Tibial nerve (tissue), 4 donors: ENCODE results near the gene MET. TPM values are rescaled to one million over a fixed set of nuclear protein-coding genes. Genes with fewer than 3 reads are reported as not detected.
A peak's percentile ranks its signal among the peaks of the same experiment; 100 is the strongest.
"Not testable (repeated sequence)": the region's sequence is repeated elsewhere in the genome, so short reads cannot be mapped to it uniquely, and the experiment has no call there.

ENCODE experiments used
- DNase-seq, 2 donors: peaks; one replicate each; pipeline ENCODE4 v3.0.0-alpha.2; 2019; ENCODE audit warnings: low spot score in 2 of 2
- H3K27ac ChIP-seq, 4 donors: fragments of 200-600 bp; sonication (generic) in 3 of 4; one replicate each; pipeline ENCODE4 v1.5.1; 2017 to 2019; ENCODE audit warnings: mild to moderate bottlenecking in 1 of 4
- H3K27me3 ChIP-seq, 2 donors: fragments of 200-600 bp; sonication (generic) in 1 of 2; one replicate each; pipeline versions ENCODE4 v1.5.1 to v1.6.0; 2017 to 2019
- H3K36me3 ChIP-seq, 3 donors: fragments of 200-600 bp; sonication (generic); one replicate each; pipeline ENCODE4 v1.5.1; 2018 to 2019
- H3K4me1 ChIP-seq, 4 donors: fragments of 200-600 bp; sonication (generic) in 3 of 4; one replicate each; pipeline ENCODE4 v1.5.1; 2017 to 2019
- H3K4me3 ChIP-seq, 4 donors: fragments of 200-600 bp; sonication (generic) in 3 of 4; one replicate each; pipeline ENCODE4 v1.5.1; 2017 to 2019; ENCODE audit warnings: mild to moderate bottlenecking in 1 of 4, moderate library complexity in 1 of 4
- H3K9me3 ChIP-seq, 4 donors: fragments of 200-600 bp; sonication (generic) in 3 of 4; one replicate each; pipeline ENCODE4 v1.5.1; 2017 to 2019
- EP300 ChIP-seq, 2 donors: sonication (generic); formaldehyde crosslinking; IDR thresholded peaks; one replicate each; pipeline ENCODE4 v1.6.1; 2017; ENCODE audit warnings: antibody characterized with exemption in 2 of 2, mild to moderate bottlenecking in 1 of 2
- POLR2A ChIP-seq, 2 donors: fragments of 450-650 bp; IDR thresholded peaks; one replicate each; pipeline ENCODE4 v1.6.1; 2017; ENCODE audit warnings: antibody characterized with exemption in 2 of 2, mild to moderate bottlenecking in 2 of 2, moderate library complexity in 2 of 2
- WGBS, 2 donors: methylation state at CpG; one replicate each; pipeline ENCODE4 v1.1.5; 2018; 5-methylcytosine and 5-hydroxymethylcytosine counted together
- total RNA-seq, 4 donors: library from RNA; depleted of rRNA; stranded (reverse); fragments of >200 nt; gene quantifications; one replicate each; pipeline ENCODE4 v1.1.0, GENCODE V29; 2016
- TF ChIP-seq, protein P1 (sequence below), 5 experiments: fragments of 200-600 bp in 3 of 5; fragments of 450-650 bp in 2 of 5; sonication (generic) in 3 of 5; IDR thresholded peaks; one replicate each; pipeline ENCODE4 v1.5.1; 2016 to 2019; ENCODE audit warnings: antibody characterized with exemption in 5 of 5, mild to moderate bottlenecking in 3 of 5, moderate library complexity in 2 of 5

The MET gene
- total RNA-seq, 4 donors from 2014 or later, result 22.6 to 49.8 (median 37.1) TPM

DNA sequence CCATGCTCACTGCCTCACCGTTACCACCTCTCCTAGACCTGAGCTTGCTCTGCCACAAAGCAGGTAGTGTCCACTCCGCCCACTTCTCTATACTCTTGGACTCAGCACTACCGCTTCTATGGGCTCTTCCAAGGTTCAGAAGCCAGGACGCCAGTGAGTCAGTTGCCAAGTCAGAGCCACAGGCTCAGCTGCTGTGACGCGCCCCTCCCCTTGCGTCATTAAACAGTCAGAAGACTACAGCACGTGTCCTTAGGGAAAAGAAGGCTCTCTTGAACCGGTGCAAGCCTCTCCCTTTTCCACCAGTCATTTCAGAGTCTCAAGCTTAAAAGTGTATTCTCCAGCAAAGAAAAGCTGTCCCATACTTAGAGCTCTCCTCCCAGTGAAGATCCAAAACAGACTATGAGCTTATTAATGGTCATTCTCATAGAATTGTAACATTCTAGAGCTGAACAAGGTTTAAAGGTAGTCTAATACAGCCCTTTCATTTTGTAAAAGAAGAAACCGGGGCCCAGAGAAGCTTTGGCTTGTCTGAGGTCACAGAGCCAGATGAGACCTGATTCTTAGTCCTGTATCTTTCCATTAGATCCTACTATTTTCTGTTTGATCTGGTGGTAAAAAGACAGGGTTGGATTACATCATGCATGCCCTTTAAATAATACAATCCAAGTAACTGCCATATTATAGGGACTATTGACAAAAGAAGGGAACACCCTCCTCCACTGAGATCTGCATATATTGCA, 40.9 kb upstream of the MET start:
- peak; percentile 20 to 25 for DNase-seq
- H3K4me3 ChIP-seq, result no peak overlapping the region

DNA sequence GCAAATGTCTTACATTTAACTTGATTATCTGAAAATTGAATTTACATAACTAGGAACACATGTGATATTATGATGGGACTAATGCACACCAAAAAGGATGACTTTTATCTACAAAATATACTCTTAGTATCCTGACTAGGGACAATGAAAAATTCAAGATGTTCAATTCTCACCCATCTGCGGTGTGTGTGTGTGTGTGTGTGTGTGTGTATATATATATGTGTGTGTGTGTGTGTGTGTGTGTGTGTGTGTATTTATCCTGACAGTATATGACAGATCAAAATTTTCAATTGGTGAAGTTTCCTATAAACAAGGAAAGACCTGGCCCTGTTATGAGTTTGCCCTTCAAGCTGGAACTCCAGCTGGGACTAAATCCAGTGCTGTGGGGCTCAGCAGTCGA, 40.3 kb upstream of the MET start:
- 94% methylated on average over 2 of the region's 2 CpGs for WGBS, 2 donors
- no peak overlapping the region for H3K4me3 ChIP-seq
- no peak for TF ChIP-seq POLR2A (IDR thresholded peaks at IDR 0.05)
- TF ChIP-seq, protein P1, sequence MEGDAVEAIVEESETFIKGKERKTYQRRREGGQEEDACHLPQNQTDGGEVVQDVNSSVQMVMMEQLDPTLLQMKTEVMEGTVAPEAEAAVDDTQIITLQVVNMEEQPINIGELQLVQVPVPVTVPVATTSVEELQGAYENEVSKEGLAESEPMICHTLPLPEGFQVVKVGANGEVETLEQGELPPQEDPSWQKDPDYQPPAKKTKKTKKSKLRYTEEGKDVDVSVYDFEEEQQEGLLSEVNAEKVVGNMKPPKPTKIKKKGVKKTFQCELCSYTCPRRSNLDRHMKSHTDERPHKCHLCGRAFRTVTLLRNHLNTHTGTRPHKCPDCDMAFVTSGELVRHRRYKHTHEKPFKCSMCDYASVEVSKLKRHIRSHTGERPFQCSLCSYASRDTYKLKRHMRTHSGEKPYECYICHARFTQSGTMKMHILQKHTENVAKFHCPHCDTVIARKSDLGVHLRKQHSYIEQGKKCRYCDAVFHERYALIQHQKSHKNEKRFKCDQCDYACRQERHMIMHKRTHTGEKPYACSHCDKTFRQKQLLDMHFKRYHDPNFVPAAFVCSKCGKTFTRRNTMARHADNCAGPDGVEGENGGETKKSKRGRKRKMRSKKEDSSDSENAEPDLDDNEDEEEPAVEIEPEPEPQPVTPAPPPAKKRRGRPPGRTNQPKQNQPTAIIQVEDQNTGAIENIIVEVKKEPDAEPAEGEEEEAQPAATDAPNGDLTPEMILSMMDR (IDR thresholded peaks at IDR 0.05), result no peak
- TF ChIP-seq EP300 (IDR thresholded peaks at IDR 0.05), result no peak
- no peaks in the 10 kb centered on the region for H3K36me3 ChIP-seq
- H3K4me1 ChIP-seq, result peaks cover 0 to 16% (median 0%) of the 10 kb centered on the region in 4 donors
- no peaks in the 10 kb centered on the region for H3K9me3 ChIP-seq
- no peak for DNase-seq
- no peak overlapping the region for H3K27ac ChIP-seq
- no peaks in the 10 kb centered on the region for H3K27me3 ChIP-seq

More for the DNA sequence above, 40.9 kb upstream of the MET start:
- peak overlapping the region in 1 of 4 donors; percentile 46 for H3K27ac ChIP-seq
- WGBS, 2 donors, result 65 to 75% methylated on average over 10 of the region's 10 CpGs
- peaks cover 0 to 16% (median 0%) of the 10 kb centered on the region in 4 donors for H3K4me1 ChIP-seq
- no peaks in the 10 kb centered on the region for H3K9me3 ChIP-seq
- H3K27me3 ChIP-seq, result no peaks in the 10 kb centered on the region
- no peaks in the 10 kb centered on the region for H3K36me3 ChIP-seq
- TF ChIP-seq, protein P1 (IDR thresholded peaks at IDR 0.05), result no peak
- TF ChIP-seq EP300 (IDR thresholded peaks at IDR 0.05), result peak in 1 of 2 donors; percentile 24

DNA sequence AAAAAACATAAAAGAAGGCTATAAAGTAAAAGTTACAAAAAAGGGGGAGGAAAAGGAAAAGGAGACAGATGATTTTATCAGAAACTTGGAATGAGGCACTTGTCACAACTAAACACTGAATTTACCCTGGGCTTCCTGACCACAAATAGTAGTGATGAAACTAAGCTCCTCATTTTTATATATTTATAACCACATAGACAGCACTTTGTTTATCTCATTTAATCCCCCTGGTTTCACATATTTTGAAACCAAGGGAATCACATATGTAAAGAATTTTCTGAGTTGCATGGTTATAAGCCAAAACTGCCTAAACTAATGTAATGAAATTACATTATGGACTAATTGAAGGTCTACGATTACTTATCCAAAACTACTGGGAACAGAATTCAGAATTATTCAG, 39.6 kb upstream of the MET start:
- no peaks in the 10 kb centered on the region for H3K36me3 ChIP-seq
- 96% methylated on average over 1 of the region's 1 CpG for WGBS, 2 donors
- H3K4me3 ChIP-seq, result no peak overlapping the region
- H3K27ac ChIP-seq, result peak overlapping the region in 2 of 4 donors; percentile 3 to 84
- H3K9me3 ChIP-seq, result no peaks in the 10 kb centered on the region
- no peak for DNase-seq
- TF ChIP-seq EP300 (IDR thresholded peaks at IDR 0.05), result no peak
- TF ChIP-seq, protein P1 (IDR thresholded peaks at IDR 0.05), result no peak
- TF ChIP-seq POLR2A (IDR thresholded peaks at IDR 0.05), result no peak
- H3K27me3 ChIP-seq, result no peaks in the 10 kb centered on the region
- H3K4me1 ChIP-seq, result peaks cover 0 to 16% (median 0%) of the 10 kb centered on the region in 4 donors

DNA sequence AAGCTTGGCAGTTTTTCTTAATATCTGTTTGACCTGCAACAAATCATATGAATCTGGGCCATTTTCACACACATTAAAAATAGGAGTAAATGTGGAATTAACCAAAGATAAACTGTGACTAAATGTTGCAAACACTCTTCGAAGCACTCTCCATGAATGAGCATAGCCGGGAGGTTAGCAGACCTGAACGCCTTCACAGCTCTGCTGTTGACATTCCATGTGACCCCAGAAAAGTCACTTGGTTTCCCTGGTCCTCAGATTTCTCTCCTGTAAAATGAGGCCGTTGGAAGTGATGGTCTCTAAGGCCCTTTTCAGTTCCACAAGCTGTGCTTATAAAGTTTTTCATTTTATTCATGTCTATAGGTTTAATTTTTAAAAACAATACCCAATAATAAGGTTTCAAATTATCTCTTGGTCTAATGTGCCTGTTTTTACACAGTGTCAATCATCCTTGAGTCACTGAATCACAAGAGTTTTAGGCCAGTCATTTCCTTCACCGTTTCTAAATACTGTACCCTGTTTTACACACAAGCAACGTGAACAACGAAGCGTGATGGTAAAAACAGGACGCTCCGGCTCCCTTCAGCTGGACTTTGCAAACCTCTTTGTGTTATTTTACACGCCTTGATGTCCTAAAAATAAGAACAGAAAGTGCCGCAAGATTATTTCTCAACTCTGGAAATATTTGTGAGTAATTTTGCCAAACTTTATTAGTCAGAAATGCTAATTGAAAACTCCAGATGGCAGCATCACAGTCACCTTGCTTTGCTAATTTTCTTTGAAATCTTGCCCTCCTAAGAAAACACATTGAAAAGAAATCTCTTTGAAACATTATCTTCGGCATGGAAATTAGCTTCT, 38.6 kb upstream of the MET start:
- Histone ChIP-seq H3K27ac (peak overlapping the region in 3 of 4 donors; percentile 1 to 84 (median 79)), H3K36me3 (no peaks in the 10 kb centered on the region), H3K4me1 (peaks cover 0 to 16% (median 0%) of the 10 kb centered on the region in 4 donors), H3K4me3 (no peak overlapping the region), H3K27me3 (no peaks in the 10 kb centered on the region), H3K9me3 (no peaks in the 10 kb centered on the region)
- 68% methylated on average over 13 of the region's 13 CpGs for WGBS, 2 donors
- TF ChIP-seq EP300 (IDR thresholded peaks at IDR 0.05), result peak; percentile 76 to 82
- TF ChIP-seq POLR2A (IDR thresholded peaks at IDR 0.05), result no peak
- peak in 1 of 2 donors; percentile 52 for DNase-seq

DNA sequence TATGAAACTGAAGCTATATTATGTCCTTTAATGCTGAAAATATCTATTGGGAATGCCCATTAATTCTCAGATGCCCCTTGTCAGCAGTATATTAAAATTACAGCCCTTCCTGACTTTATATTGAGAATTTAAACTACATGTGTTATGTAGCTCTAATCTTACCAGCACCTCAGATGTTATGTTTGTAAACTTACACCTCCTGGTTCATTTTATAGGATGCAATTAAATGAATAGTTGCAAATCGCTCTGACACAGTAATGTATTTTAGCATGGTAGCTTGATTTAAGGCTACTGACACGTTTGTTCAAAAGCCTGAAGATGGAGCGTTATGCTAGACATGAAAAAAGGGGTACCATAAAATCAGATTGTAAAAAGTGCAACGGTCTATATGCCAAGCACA, 35.0 kb upstream of the MET start:
- no peak overlapping the region for H3K27ac ChIP-seq
- no peak overlapping the region for H3K4me3 ChIP-seq
- TF ChIP-seq, protein P1 (IDR thresholded peaks at IDR 0.05), result no peak
- TF ChIP-seq EP300 (IDR thresholded peaks at IDR 0.05) (no peak), POLR2A (IDR thresholded peaks at IDR 0.05) (no peak)
- no peaks in the 10 kb centered on the region for H3K36me3 ChIP-seq
- H3K9me3 ChIP-seq, result no peaks in the 10 kb centered on the region
- DNase-seq, result no peak
- H3K27me3 ChIP-seq, result no peaks in the 10 kb centered on the region
- WGBS, 2 donors, result 72 to 77% methylated on average over 4 of the region's 4 CpGs
- peaks cover 0 to 5% (median 0%) of the 10 kb centered on the region in 4 donors for H3K4me1 ChIP-seq

DNA sequence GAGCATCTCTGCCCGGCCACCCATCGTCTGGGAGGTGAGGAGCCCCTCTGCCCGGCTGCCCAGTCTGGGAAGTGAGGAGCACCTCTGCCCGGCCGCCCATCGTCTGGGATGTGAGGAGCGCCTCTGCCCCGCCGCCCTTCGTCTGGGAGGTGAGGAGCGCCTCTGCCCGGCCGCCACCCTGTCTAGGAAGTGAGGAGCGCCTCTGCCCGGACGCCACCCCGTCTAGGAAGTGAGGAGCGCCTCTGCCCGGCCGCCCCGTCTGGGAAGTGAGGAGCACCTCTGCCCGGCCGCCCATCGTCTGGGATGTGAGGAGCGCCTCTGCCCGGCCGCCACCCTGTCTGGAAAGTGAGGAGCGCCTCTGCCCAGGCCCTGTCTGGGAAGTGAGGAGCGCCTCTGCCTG, 33.4 kb upstream of the MET start:
- not testable (repeated sequence) for H3K36me3 ChIP-seq, H3K27me3 ChIP-seq, H3K9me3 ChIP-seq, H3K27ac ChIP-seq, DNase-seq, H3K4me1 ChIP-seq, H3K4me3 ChIP-seq
- 93 to 98% methylated on average over 22 to 29 of the region's 29 CpGs for WGBS, 2 donors
